C4-2B (cell line): Measurements from ENCODE around the gene ANKS6.

Source experiments
- H3K27ac ChIP-seq: fragments of 450-650 bp; 2 replicates; pipeline ENCODE4 v1.5.1; 2017
- ZFX ChIP-seq: fragments of 450-650 bp; IDR thresholded peaks from 2 replicates; pipeline ENCODE4 v1.6.1; 2017
- TF ChIP-seq, protein P1 (sequence below): fragments of 450-650 bp; conservative IDR thresholded peaks from 2 replicates; pipeline ENCODE4 v1.5.1; 2017; ENCODE audit warnings: mild to moderate bottlenecking

Gene ANKS6

DNA sequence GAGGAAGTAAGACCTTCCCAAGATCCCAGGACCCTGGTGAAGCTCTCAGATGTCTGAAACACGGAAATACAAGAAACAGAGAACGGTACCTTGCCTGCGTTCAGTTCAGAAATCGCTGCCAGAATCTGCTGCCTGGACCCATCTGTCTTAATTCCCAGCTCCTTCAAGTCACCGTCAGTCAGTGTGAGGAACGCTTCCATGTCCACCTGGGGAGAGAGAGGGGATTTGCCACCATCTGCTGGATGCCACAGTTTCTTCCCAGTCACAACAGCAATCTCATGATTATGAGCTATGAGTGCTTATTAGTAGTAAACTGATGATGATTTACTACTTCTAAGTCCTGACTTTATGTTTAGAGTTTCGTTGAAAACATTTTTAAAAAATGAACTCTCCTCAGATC lies 50.9 kb downstream of the ANKS6 start:
- TF ChIP-seq, protein P1, sequence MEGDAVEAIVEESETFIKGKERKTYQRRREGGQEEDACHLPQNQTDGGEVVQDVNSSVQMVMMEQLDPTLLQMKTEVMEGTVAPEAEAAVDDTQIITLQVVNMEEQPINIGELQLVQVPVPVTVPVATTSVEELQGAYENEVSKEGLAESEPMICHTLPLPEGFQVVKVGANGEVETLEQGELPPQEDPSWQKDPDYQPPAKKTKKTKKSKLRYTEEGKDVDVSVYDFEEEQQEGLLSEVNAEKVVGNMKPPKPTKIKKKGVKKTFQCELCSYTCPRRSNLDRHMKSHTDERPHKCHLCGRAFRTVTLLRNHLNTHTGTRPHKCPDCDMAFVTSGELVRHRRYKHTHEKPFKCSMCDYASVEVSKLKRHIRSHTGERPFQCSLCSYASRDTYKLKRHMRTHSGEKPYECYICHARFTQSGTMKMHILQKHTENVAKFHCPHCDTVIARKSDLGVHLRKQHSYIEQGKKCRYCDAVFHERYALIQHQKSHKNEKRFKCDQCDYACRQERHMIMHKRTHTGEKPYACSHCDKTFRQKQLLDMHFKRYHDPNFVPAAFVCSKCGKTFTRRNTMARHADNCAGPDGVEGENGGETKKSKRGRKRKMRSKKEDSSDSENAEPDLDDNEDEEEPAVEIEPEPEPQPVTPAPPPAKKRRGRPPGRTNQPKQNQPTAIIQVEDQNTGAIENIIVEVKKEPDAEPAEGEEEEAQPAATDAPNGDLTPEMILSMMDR: no peak
- TF ChIP-seq ZFX: no peak
- no peak overlapping the region for H3K27ac ChIP-seq

DNA sequence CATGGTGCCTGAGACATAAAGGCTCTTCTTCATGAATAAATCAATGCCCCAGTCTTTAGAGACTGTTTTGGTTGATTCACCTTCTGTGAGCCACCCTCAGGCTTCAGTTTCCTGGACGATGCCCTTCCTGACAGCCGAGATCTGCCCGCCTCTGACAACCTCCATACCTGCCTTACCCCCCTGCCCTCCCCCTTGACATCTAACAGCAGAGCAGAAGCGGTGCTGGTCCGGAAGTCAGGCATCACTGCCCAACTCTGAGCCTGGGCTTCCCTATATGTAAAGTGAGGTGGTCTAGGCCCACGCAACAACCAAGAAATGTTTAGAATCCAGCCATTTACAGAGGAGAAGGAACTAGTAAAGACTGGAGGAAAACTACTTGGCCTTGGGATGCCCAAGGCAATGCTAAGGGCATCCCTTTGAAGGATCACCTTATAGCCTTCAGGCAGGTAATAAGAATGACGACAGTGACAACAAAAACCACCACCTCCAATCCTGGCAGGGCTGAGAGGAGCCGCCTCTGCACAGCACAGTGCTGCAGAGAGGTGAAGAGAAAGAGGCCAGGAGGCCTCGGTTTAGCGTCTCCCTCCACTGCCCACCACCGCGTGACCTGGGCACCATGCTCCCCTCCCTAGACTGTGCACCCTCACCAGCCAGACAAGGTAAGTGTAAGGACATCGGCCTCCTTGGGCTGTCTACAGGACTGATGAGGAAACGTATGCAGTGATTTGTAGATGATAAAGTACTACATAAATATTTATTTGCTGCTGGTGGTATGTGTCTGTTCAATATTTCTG lies 52.3 kb downstream of the ANKS6 start:
- H3K27ac ChIP-seq: no peak overlapping the region
- TF ChIP-seq, protein P1: no peak
- no peak for TF ChIP-seq ZFX

DNA sequence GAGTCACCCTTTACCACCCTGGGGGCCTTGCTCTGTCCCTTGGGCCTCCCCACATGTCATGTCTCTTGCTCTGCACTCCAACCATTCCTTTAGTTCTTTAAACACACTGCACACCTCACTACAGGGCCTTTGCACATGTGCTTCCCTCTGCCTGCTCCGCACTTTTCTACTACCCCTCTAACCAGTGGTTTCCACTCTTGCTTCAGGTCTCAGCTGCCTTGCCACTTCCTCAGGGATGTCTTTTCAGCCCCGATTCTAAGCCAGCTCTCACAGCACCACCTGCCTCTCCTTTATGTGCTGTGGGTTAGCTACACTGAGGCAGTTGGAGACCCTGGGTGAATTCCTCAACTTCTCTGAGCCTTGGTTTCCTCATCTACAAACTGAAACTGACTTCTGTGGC lies 53.0 kb downstream of the ANKS6 start:
- TF ChIP-seq, protein P1: no peak
- no peak for TF ChIP-seq ZFX
- H3K27ac ChIP-seq: no peak overlapping the region

DNA sequence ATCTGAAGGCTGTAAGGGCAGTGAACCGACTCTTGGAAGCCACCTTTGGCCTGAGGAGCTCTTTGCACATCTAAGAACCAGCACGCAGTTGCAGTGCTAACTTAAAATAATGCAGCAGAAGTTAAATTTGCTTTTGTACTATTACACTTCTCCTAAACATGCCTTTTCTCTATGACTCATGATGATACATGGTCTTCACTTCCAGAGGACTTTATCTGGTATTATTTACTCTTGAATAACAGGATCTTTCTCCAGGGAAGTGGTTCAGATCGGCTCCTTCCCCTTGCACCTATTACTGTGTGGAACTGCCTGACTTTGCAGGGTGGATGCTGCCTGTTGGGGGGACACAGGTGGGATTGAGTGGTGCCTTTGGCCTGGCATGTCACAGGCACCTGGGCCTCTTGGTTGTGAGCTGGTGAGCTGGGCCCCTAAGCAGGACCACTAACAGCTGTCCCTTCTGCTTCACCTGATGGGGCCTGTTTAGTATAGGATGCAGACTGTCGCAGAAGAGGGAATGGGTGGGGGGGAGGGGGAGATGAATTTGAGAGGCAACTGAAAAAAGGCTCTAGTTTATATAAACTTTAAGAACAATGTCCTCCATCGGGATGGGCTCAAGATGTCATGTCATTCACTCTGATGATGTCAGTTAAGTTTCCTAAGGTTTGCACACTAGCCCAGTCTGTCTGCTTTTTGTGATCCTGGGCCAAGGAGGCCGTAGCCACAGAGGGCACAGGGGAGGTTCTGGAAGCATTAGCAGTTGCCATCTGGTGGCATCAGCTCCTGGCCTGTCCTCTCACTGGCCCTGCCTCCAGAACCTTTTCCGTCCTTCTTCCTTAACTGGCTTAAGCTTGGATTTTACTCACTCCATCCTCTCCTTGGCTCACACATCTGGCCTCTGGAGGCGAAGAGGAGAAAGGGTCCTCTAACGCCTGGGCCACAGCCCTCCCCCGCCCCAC lies 53.8 kb downstream of the ANKS6 start:
- no peak overlapping the region for H3K27ac ChIP-seq

DNA sequence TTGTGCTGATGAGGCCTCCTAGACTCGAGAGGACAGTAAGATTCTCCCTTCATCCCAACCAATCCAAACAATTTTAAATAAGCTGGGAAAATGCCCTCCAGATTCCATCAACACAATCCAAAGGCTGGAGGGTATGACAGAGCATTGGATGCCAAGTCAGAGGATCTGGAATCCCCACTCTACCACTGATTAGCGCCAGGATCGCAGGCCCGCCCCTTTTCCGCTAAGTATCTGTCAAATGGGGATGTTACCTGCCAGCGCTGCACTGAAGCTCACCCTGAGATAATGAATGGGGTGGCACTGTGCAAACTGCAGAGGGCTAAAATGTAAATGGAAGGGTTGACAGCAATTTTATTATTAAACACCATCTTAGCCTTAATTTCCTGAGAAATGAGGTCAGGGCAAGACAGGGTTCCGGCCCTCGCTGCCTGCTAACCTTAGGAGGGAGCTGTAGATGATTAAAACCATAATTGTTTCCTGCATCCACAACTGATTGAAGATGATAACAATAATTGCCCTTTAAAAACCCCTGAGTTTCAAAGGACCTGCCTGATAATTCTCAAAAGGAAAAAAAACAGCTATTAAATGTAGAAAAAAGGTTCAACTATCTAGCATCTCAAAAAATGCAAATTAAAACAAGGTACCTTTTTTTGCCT lies 56.0 kb downstream of the ANKS6 start:
- TF ChIP-seq ZFX: no peak
- TF ChIP-seq, protein P1: no peak
- no peak overlapping the region for H3K27ac ChIP-seq

More for the DNA sequence above, 53.8 kb downstream of the ANKS6 start:
- no peak for TF ChIP-seq ZFX
- TF ChIP-seq, protein P1: no peak

DNA sequence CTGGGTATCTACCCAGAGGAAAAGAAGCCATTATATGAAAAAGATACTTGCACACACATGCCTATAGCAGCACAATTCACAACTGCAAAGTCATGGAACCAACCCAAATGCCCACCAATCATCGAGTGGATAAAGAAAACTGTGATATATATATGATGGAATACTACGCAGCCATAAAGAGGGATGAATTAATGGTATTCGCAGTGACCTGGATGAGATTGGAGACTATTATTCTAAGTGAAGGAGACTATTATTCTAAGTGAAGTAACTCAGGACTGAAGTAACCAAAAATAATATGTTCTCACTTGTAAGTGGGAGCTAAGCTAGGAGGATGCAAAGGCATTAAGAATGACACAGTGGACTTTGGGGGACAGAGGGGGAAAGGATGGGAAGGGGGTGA lies 57.6 kb downstream of the ANKS6 start:
- H3K27ac ChIP-seq: no peak overlapping the region

More for the DNA sequence above, 57.6 kb downstream of the ANKS6 start:
- TF ChIP-seq, protein P1: no peak
- TF ChIP-seq ZFX: no peak
